Cardiac fibroblast (primary cell): Measurements from ENCODE around the gene TMEM185B.
"Not testable (repeated sequence)": the region's sequence is repeated elsewhere in the genome, so short reads cannot be mapped to it uniquely, and the experiment has no call there.

Experiments used
- DNase-seq, 2 donors: peaks; one replicate each; pipeline versions ENCODE4 v3.0.0 to v3.0.0-alpha.2; 2010; ENCODE audit warnings: low read depth in 2 of 2
- H3K4me3 ChIP-seq, 2 donors: replicated peaks in 1 of 2; 1 replicate in 1 of 2; 2 replicates in 1 of 2; pipeline ENCODE4 v1.5.1; 2011; ENCODE audit warnings: low read depth in 2 of 2, low read length in 2 of 2, mild to moderate bottlenecking in 2 of 2, moderate library complexity in 1 of 2
- TF ChIP-seq, protein P1 (sequence below): IDR thresholded peaks from one replicate; pipeline ENCODE4 v1.5.1; 2011; ENCODE audit warnings: low read depth, mild to moderate bottlenecking, low read length, inconsistent platforms

Gene TMEM185B

DNA sequence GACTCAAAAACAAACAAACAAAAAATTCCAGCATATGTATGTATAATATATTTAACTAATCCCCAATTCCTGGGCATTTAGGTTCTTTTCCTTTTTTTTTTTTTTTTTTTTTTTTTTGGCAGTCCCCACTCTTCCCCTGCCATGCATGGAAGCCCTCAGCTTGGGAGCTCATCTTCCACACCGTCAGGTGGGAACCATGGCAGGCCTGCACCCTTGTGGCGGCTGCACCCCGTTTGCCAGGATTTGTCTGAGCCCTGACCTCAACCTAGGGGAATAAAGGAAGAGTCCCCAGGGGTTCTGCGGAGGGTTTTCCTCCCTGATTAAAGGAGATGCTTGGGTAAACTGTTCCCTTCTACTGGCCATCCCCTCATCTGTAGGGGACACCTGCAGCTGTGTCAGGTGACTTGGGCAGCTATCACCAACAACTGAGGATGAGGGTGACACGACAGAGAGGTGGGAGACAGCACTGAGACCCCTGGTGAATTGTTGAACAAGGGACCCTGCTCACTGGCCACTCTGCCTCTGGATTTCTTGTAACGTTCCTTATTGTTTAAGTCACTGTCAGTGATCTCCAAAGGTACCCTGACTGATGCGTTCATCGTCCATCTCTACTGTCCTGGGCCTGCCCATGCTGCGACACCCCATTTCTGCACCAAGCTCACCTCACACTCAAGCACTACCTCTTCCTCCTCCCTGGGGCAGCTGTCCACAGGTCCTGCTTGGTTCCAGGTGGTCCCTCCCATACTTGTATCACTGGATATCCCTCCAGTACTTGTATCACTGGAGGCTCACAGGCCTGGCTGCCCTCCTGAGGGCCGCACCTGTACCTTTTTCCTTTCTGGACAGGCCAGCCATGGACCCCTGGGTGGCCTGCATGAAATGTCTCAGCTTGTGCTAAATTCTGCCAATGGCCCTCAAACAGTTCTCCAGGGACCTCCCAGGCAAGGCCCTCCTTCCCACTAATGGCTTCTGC, 14.5 kb downstream of the TMEM185B start:
- TF ChIP-seq, protein P1, sequence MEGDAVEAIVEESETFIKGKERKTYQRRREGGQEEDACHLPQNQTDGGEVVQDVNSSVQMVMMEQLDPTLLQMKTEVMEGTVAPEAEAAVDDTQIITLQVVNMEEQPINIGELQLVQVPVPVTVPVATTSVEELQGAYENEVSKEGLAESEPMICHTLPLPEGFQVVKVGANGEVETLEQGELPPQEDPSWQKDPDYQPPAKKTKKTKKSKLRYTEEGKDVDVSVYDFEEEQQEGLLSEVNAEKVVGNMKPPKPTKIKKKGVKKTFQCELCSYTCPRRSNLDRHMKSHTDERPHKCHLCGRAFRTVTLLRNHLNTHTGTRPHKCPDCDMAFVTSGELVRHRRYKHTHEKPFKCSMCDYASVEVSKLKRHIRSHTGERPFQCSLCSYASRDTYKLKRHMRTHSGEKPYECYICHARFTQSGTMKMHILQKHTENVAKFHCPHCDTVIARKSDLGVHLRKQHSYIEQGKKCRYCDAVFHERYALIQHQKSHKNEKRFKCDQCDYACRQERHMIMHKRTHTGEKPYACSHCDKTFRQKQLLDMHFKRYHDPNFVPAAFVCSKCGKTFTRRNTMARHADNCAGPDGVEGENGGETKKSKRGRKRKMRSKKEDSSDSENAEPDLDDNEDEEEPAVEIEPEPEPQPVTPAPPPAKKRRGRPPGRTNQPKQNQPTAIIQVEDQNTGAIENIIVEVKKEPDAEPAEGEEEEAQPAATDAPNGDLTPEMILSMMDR = no peak
- H3K4me3 ChIP-seq = no peak overlapping the region
- no peak for DNase-seq

DNA sequence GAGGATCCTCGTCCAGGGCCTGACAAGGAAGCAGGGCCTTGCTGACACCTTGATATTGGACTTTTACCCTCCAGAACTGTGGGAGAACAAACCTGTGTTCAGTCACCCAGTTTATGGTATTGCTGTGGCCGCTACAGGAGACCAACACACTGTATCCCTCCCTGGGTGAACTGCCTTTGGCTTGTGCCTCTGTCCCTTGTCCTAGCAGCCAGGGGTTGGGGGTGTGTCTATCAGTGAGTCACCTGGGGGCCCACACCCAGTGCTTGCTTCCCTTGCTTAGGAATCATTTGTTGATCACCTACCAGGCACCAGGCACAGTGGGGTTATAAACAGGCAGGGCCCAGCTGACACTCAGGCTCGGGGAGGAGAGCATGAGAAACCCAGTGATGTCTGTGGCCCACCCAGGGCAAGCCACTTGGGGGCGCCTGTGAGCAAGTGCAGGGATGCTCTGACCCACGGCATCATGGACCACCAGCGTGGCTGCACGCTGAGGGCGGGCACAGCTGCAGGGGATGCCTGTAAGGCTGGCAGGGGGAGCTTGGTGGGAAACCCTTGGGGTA, 17.1 kb downstream of the TMEM185B start:
- TF ChIP-seq, protein P1 = peak; percentile 61
- DNase-seq = peak in 1 of 2 donors; percentile 14
- no peak overlapping the region for H3K4me3 ChIP-seq

DNA sequence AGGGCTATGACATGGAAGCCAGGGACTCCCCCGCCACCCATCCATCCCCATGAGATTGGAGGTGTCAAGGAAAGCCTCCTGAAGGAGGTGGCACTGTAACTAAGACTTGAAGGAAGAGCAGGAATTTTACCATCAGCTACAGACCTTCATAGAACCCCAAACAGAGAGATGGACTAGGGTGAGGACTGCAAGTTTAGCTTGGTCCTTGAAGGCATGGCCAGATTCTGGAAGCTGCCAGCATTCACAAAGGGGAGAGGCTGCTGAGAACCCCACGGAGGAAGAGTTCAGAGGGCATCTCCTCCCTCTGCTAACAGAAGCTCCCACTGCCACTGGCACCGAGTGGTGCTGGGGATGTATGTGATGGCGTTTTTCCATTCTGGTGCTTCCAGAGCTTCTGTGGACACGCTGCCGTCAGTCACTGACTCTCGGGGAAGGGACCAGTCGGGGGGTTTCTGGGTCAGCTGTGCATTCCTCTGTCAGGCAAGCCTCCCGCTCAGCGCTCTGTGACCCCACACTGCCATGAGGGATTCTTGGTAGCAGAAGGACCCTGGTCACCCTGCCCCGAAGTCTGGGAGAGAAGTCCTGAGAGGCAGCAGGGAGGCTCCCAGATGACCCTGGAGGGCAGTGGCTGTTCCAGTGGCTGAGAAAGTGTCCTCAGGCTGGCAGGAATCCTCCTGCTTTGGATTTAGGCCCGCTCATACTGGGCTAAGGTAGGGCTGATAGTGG, 18.1 kb downstream of the TMEM185B start:
- TF ChIP-seq, protein P1 = no peak
- DNase-seq = no peak
- H3K4me3 ChIP-seq = no peak overlapping the region

DNA sequence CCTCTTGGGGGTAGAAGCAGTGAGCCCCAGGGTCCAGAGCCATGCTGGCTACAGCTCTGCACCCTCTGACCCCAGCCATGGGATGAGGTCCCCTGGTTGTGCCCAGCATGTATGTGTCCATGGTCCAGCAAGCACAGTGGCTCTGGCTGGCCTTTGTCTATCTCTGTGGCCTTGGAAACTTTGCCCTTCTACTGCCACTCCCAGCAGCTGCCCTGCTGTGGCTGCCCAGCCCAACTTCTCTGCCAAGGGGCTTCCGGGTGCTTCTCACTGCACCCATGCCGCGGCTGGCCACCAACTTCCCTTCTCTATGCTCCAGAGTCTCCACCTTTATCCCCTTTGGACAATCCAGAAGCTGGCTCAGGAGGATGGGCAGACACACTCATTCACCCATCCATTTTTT, 18.8 kb downstream of the TMEM185B start:
- no peak overlapping the region for H3K4me3 ChIP-seq
- TF ChIP-seq, protein P1 = no peak
- DNase-seq = no peak

DNA sequence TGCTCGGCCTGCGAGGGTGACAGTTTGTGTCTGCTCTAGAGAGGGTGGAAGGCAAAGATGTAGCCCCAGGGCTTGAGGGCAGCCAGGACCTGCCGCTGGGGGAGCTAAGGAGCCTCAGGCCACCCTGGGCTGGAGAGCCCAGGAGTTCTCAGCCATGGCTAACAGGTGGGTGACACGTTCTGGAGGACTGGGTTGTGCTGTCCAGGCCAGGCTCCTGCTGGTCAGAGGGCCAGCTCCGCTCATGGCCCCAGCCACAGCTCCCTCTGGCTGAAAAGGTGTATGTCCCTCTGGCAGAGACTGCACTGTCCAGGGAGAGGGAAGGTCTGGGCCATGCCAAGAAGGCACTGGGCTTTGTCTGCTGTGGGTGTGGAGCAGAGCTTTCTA, 19.2 kb downstream of the TMEM185B start:
- no peak overlapping the region for H3K4me3 ChIP-seq
- TF ChIP-seq, protein P1 = no peak
- no peak for DNase-seq

DNA sequence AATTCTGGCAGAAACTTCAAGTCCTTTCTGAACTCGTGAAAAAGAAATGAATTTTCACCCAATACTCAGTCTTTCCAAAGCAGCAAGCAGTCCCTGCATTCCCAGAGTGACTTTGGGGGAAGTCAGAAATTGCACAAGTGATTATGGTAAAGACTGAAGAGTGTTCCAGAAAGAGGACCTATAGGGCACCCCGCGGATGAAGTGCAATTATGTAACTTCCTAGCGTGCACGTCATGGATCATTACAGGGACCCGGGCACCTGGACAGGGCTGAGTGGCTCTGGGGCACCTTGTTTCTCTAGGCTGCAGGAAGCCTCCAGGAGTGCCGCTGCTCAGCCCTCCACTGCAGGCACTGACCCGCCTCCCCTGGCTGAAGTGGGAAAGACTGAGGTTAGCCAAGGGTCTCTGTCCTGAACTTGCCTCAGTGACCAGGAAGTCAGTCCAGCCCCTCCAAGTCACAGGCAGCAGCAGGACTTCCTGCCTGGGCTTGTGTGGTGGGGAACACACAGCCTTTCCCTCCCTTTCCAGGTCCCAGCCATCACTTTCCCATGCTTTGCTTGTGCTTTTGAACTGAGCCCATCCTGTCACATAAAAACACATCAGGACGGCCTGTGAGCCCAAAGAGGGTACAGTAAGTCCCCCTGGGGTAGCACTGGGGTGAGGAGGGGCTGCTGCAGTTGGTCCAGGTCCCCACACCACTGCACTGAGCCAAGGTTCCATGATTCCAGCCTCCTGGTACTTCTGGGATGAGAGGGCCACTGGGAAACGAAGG, 19.8 kb downstream of the TMEM185B start:
- no peak overlapping the region for H3K4me3 ChIP-seq
- DNase-seq = peak; percentile 11
- TF ChIP-seq, protein P1 = no peak

DNA sequence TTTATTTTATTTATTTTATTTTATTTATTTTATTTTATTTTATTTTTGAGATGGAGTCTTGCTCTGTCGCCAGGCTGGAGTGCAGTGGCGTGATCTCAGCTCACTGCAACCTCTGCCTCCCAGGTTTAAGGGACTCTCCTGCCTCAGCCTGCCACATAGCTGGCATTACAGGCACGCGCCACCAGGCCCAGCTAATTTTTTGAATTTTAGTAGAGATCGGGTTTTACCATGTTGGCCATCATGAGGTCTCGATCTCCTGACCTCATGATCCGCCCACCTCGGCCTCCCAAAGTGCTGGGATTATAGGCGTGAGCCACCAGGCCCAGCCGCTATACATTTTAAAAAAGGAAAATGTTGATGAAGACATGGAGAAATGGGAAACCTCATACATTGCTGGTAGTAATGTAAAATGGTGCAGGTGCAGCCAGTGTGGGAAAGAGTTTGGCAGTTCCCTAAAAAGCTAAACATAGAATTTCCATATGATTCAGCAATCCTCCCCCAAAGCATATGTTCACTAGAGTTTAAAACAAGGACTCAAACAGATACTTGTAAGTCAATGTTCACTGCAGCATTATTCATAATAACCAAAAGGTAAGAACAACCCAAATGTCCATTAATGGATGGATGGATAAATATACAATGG, 23.3 kb downstream of the TMEM185B start:
- not testable (repeated sequence) for DNase-seq

More for the DNA sequence above, 23.3 kb downstream of the TMEM185B start:
- H3K4me3 ChIP-seq = not testable (repeated sequence)
